K562 (cell line): Measurements from ENCODE around the gene GCC1. TPM values are rescaled to one million over a fixed set of nuclear protein-coding genes. Genes with fewer than 3 reads are reported as not detected.
A peak's percentile ranks its signal among the peaks of the same experiment; 100 is the strongest.

Experiments used
- CLOCK ChIP-seq: fragments of 250-450 bp; sonication (Bioruptor Pico); IDR thresholded peaks from 2 replicates; pipeline ENCODE4 v1.4.0; 2020; ENCODE audit warnings: mild to moderate bottlenecking, moderate library complexity, borderline replicate concordance
- CTCF ChIP-seq, 3 experiments: IDR thresholded peaks in 2 of 3; conservative IDR thresholded peaks in 1 of 3; 2 replicates each; pipeline ENCODE4 v1.5.1; 2011 to 2012; ENCODE audit warnings: low read length in 3 of 3, mild to moderate bottlenecking in 3 of 3, control low read depth in 2 of 3, improper control_type of control experiment in 1 of 3, inconsistent platforms in 1 of 3, low read depth in 1 of 3, mixed read lengths in 1 of 3, moderate library complexity in 1 of 3; ENCODE audit not compliant: insufficient read depth in 2 of 3
- DNMT1 ChIP-seq: fragments of 450-650 bp; IDR thresholded peaks from 2 replicates; pipeline ENCODE4 v1.6.1; 2016; ENCODE audit warnings: antibody characterized with exemption, mild to moderate bottlenecking
- E2F4 ChIP-seq: sonication (generic); formaldehyde crosslinking; IDR thresholded peaks from 2 replicates; pipeline ENCODE4 v1.8.0; 2022; ENCODE audit warnings: mild to moderate bottlenecking, low read depth, missing genetic modification reagents
- E2F8 ChIP-seq: fragments of 450-650 bp; IDR thresholded peaks from 2 replicates; pipeline ENCODE4 v1.7.1; 2018; ENCODE audit warnings: mild to moderate bottlenecking, low read depth; ENCODE audit not compliant: partially characterized antibody
- EZH2 ChIP-seq: IDR thresholded peaks from 2 replicates; pipeline ENCODE4 v1.6.1; 2012; ENCODE audit warnings: low read depth, mild to moderate bottlenecking, inconsistent platforms, low read length, borderline replicate concordance
- HDGF ChIP-seq: fragments of 450-650 bp; IDR thresholded peaks from 2 replicates; pipeline ENCODE4 v1.6.1; 2016
- MAZ ChIP-seq, 2 experiments: fragments of 450-650 bp in 1 of 2; sonication (generic) in 1 of 2; formaldehyde crosslinking; IDR thresholded peaks in 1 of 2; conservative IDR thresholded peaks in 1 of 2; 2 replicates each; pipeline versions ENCODE4 v1.4.0 to v1.5.0; 2020; ENCODE audit warnings: mild to moderate bottlenecking in 1 of 2, missing genetic modification reagents in 1 of 2
- NR2F6 ChIP-seq: fragments of 450-650 bp; formaldehyde crosslinking; IDR thresholded peaks from 2 replicates; pipeline ENCODE4 v1.4.0; 2020; ENCODE audit warnings: mild to moderate bottlenecking
- PHTF2 ChIP-seq: fragments of 250-450 bp; sonication (Bioruptor Pico); IDR thresholded peaks from 2 replicates; pipeline ENCODE4 v1.5.0; 2021; ENCODE audit warnings: mild to moderate bottlenecking
- SMARCA5 ChIP-seq: fragments of 450-650 bp; IDR thresholded peaks from 2 replicates; pipeline ENCODE4 v1.6.1; 2016
- SUPT5H ChIP-seq: fragments of 450-650 bp; IDR thresholded peaks from 2 replicates; pipeline ENCODE4 v1.6.1; 2016
- TBL1XR1 ChIP-seq, 2 experiments: IDR thresholded peaks; 2 replicates each; pipeline ENCODE4 v1.6.1; 2012; ENCODE audit warnings: improper control_type of control experiment in 2 of 2, low read length in 2 of 2, mild to moderate bottlenecking in 1 of 2
- TOE1 ChIP-seq, 2 experiments: fragments of 450-650 bp in 1 of 2; sonication (generic) in 1 of 2; formaldehyde crosslinking in 1 of 2; IDR thresholded peaks; 2 replicates each; pipeline versions ENCODE4 v1.7.1 to v1.8.0; 2016 to 2022; ENCODE audit warnings: borderline replicate concordance in 2 of 2, mild to moderate bottlenecking in 2 of 2, antibody characterized with exemption in 1 of 2, inconsistent platforms in 1 of 2, low read depth in 1 of 2, missing genetic modification reagents in 1 of 2, moderate library complexity in 1 of 2
- ZNF124 ChIP-seq: sonication (generic); formaldehyde crosslinking; IDR thresholded peaks from 2 replicates; pipeline ENCODE4 v1.8.1; 2022; ENCODE audit warnings: missing genetic modification reagents
- ZNF224 ChIP-seq: sonication (generic); formaldehyde crosslinking; IDR thresholded peaks from 2 replicates; pipeline ENCODE4 v1.8.0; 2022; ENCODE audit warnings: mild to moderate bottlenecking, missing genetic modification reagents
- ZNF511 ChIP-seq: sonication (generic); formaldehyde crosslinking; IDR thresholded peaks from 2 replicates; pipeline ENCODE4 v1.8.0; 2022; ENCODE audit warnings: mild to moderate bottlenecking, missing genetic modification reagents
- polyA plus RNA-seq, 8 experiments: library from polyadenylated mRNA; depleted of rRNA in 4 of 8; stranded (reverse) in 5 of 8; unstranded in 3 of 8; fragments of >200 nt; fragmentation: Nextera tagmentation in 2 of 8; fragmentation: Illumina TruSeq in 1 of 8; extraction: Ambion mirVana in 2 of 8; extraction: Trizol in 1 of 8; gene quantifications; 2 replicates each; pipeline versions ENCODE4 v1.2.1 to v1.2.3, GENCODE V29; 2011 to 2014; ENCODE audit warnings: inconsistent platforms in 1 of 8, missing spikeins in 1 of 8
- total RNA-seq, 7 experiments: library from RNA; depleted of rRNA in 6 of 7; stranded (reverse); fragments of >200 nt in 6 of 7; fragmentation: Illumina TruSeq in 2 of 7; extraction: Trizol in 2 of 7; gene quantifications; 2 replicates each; pipeline versions ENCODE4 v1.2.1 to v1.2.3, GENCODE V29; 2011 to 2021; ENCODE audit warnings: low replicate concordance in 1 of 7

Gene GCC1
- total and polyA plus RNA-seq, 9 of the 15 experiments (the other 6 are each of a cell fraction or from before 2014, with no cell fraction given), result 1.9 to 19.8 (median 10.9) TPM

GRCh38 chr7:127588697-127589482 is 3.5 kb upstream of the GCC1 start (continued):
- TF ChIP-seq SMARCA5, result peak; percentile 41; the same call in 1 of the 2 replicates
- no peak for TF ChIP-seq PHTF2
- no peak for TF ChIP-seq DNMT1
- TF ChIP-seq TBL1XR1 (IDR thresholded peaks at IDR 0.05; ENCODE audit: low read length in 2 of 2), result no peak
- TF ChIP-seq E2F8, result no peak
- no peak for TF ChIP-seq CLOCK (CRISPR knock-in tag)
- TF ChIP-seq SUPT5H, result no peak
- TF ChIP-seq MAZ (CRISPR knock-in tag; conservative IDR thresholded peaks at IDR 0.05 in 1 of 2, IDR thresholded peaks at IDR 0.05 in 1 of 2), result peak in 1 of 2 experiments; percentile 49
- no peak for TF ChIP-seq ZNF124 (CRISPR knock-in tag)
- TF ChIP-seq ZNF224, result 0 out of 2 replicates have a peak, but pooled peaks have one; percentile 12
- TF ChIP-seq NR2F6 (CRISPR knock-in tag), result no peak
- TF ChIP-seq CTCF (IDR thresholded peaks at IDR 0.05 in 2 of 3, conservative IDR thresholded peaks at IDR 0.05 in 1 of 3; ENCODE audit: insufficient read depth in 2 of 3, low read depth in 1 of 3, low read length in 3 of 3), result peak; percentile 73 to 86 (median 79)
- TF ChIP-seq EZH2, result no peak
- peak; percentile 14; the same call in 1 of the 2 replicates for TF ChIP-seq E2F4 (CRISPR knock-in tag)
- TF ChIP-seq TOE1 (IDR thresholded peaks at IDR 0.05; ENCODE audit: borderline replicate concordance), result 0 out of 2 replicates have a peak, but pooled peaks have one; percentile 68
- TF ChIP-seq TOE1 (CRISPR knock-in tag; IDR thresholded peaks at IDR 0.05; ENCODE audit: borderline replicate concordance, low read depth), result no peak
- peak; percentile 92; the same call in 1 of the 2 replicates for TF ChIP-seq HDGF
- TF ChIP-seq ZNF511 (CRISPR knock-in tag), result peak; percentile 62; the same call in 1 of the 2 replicates
